A673 (cell line): ENCODE data around the gene GPR61.

Experiments used
- CTCF ChIP-seq: fragments of 300-800, 200-600 bp; sonication (generic); conservative IDR thresholded peaks from 2 replicates; pipeline ENCODE4 v1.5.1; 2017; ENCODE audit warnings: low read depth, mild to moderate bottlenecking, antibody characterized with exemption, low read length, moderate library complexity, mixed read lengths
- EZH2 ChIP-seq: fragments of 200-600 bp; sonication (generic); IDR thresholded peaks from 2 replicates; pipeline ENCODE4 v1.6.1; 2017; ENCODE audit warnings: borderline replicate concordance, low read depth, mild to moderate bottlenecking, mixed read lengths, antibody characterized with exemption, low read length; ENCODE audit not compliant: poor library complexity, severe bottlenecking

GRCh38 chr1:109495738-109496137 lies 43.9 kb upstream of the GPR61 start:
- no peak for TF ChIP-seq CTCF
- TF ChIP-seq EZH2, result no peak
